A549 (cell line): ENCODE results near the gene NEAT1. TPM values are rescaled to one million over a fixed set of nuclear protein-coding genes. Genes with fewer than 3 reads are reported as not detected.

Experiments used
- CBX2 ChIP-seq: fragments of 200-600 bp; sonication (generic); IDR thresholded peaks from 2 replicates; pipeline ENCODE4 v1.6.1; 2016; ENCODE audit warnings: low read depth, mild to moderate bottlenecking, borderline replicate concordance
- CBX8 ChIP-seq: fragments of 200-600 bp; sonication (generic); IDR thresholded peaks from 2 replicates; pipeline ENCODE4 v1.6.1; 2016
- CHD4 ChIP-seq: fragments of 200-600 bp; sonication (generic); IDR thresholded peaks from 2 replicates; pipeline ENCODE4 v1.6.1; 2016; ENCODE audit warnings: antibody characterized with exemption, mild to moderate bottlenecking, borderline replicate concordance
- EP300 ChIP-seq, 2 experiments: fragments of >200 bp; sonication (Bioruptor Twin); formaldehyde crosslinking; IDR thresholded peaks; 2 replicates in 1 of 2; 3 replicates in 1 of 2; pipeline ENCODE4 v1.6.1; 2016 to 2017
- ESRRA ChIP-seq: fragments of 150-350 bp; IDR thresholded peaks from 2 replicates; pipeline ENCODE4 v1.6.1; 2014; ENCODE audit warnings: mild to moderate bottlenecking, low read length, borderline replicate concordance
- FOSB ChIP-seq: fragments of 250-450 bp; sonication (Bioruptor Pico); IDR thresholded peaks from 2 replicates; pipeline ENCODE4 v1.5.0; 2020; ENCODE audit warnings: mild to moderate bottlenecking, moderate library complexity
- FOSL2 ChIP-seq, 2 experiments: fragments of 450-650 bp in 1 of 2; fragments of >200 bp in 1 of 2; sonication (Bioruptor Twin) in 1 of 2; formaldehyde crosslinking; IDR thresholded peaks; 2 replicates each; pipeline versions ENCODE4 v1.5.0 to v1.6.1; 2016 to 2020; ENCODE audit warnings: mild to moderate bottlenecking in 1 of 2, moderate library complexity in 1 of 2
- FOXS1 ChIP-seq: fragments of 250-450 bp; sonication (Bioruptor Pico); IDR thresholded peaks from 2 replicates; pipeline ENCODE4 v1.5.0; 2020; ENCODE audit warnings: mild to moderate bottlenecking, moderate library complexity
- GATA3 ChIP-seq: IDR thresholded peaks from 2 replicates; pipeline ENCODE4 v1.6.1; 2012; ENCODE audit warnings: borderline replicate concordance
- HDAC2 ChIP-seq: fragments of 200-600 bp; sonication (generic); IDR thresholded peaks from 2 replicates; pipeline ENCODE4 v1.6.1; 2016
- HEYL ChIP-seq: fragments of 250-450 bp; sonication (Bioruptor Pico); IDR thresholded peaks from 2 replicates; pipeline ENCODE4 v1.8.0; 2021; ENCODE audit warnings: mild to moderate bottlenecking, moderate library complexity
- HOXA7 ChIP-seq: fragments of 250-450 bp; sonication (Bioruptor Pico); IDR thresholded peaks from 2 replicates; pipeline ENCODE4 v1.5.0; 2020; ENCODE audit warnings: mild to moderate bottlenecking, moderate library complexity
- JUN ChIP-seq, 2 experiments: fragments of >200 bp; sonication (Bioruptor Twin); formaldehyde crosslinking; IDR thresholded peaks; 2 replicates in 1 of 2; 3 replicates in 1 of 2; pipeline ENCODE4 v1.6.1; 2016 to 2017
- KDM1A ChIP-seq: fragments of 200-600 bp; sonication (generic); IDR thresholded peaks from 2 replicates; pipeline ENCODE4 v1.6.1; 2016; ENCODE audit warnings: low read depth, mild to moderate bottlenecking
- MAZ ChIP-seq: fragments of 150-350 bp; IDR thresholded peaks from 2 replicates; pipeline ENCODE4 v1.6.1; 2014; ENCODE audit warnings: antibody characterized with exemption, low read depth, low read length, borderline replicate concordance
- NFE2L2 ChIP-seq: fragments of 150-350 bp; conservative IDR thresholded peaks from 2 replicates; pipeline ENCODE4 v1.6.1; 2014; ENCODE audit warnings: low read length
- NPAS2 ChIP-seq: fragments of 250-450 bp; sonication (Bioruptor Pico); IDR thresholded peaks from 2 replicates; pipeline ENCODE4 v1.8.0; 2022; ENCODE audit warnings: mild to moderate bottlenecking, moderate library complexity, borderline replicate concordance
- NR3C1 ChIP-seq: fragments of >200 bp; sonication (Bioruptor Twin); formaldehyde crosslinking; IDR thresholded peaks from 3 replicates; pipeline ENCODE4 v1.6.1; 2017
- PHF8 ChIP-seq: fragments of 200-600 bp; sonication (generic); IDR thresholded peaks from 2 replicates; pipeline ENCODE4 v1.6.1; 2016; ENCODE audit warnings: low read depth, mild to moderate bottlenecking, antibody characterized with exemption, moderate library complexity, borderline replicate concordance
- POLR2AphosphoS2 ChIP-seq: conservative IDR thresholded peaks from 2 replicates; pipeline ENCODE4 v1.6.1; 2012; ENCODE audit warnings: low read length, improper control_type of control experiment, inconsistent platforms
- RAD21 ChIP-seq, 2 experiments: fragments of >200 bp in 1 of 2; sonication (Bioruptor Twin) in 1 of 2; formaldehyde crosslinking in 1 of 2; IDR thresholded peaks in 1 of 2; conservative IDR thresholded peaks in 1 of 2; 2 replicates in 1 of 2; 3 replicates in 1 of 2; pipeline ENCODE4 v1.6.1; 2012 to 2018; ENCODE audit warnings: inconsistent platforms in 1 of 2
- RCOR1 ChIP-seq: fragments of 150-350 bp; IDR thresholded peaks from 2 replicates; pipeline ENCODE4 v1.6.1; 2014; ENCODE audit warnings: antibody characterized with exemption, low read length, low read depth
- RFX5 ChIP-seq: fragments of 450-650 bp; IDR thresholded peaks from 2 replicates; pipeline ENCODE4 v1.7.1; 2014; ENCODE audit warnings: antibody characterized with exemption, mild to moderate bottlenecking, moderate library complexity
- RNF2 ChIP-seq: fragments of 200-600 bp; sonication (generic); IDR thresholded peaks from 2 replicates; pipeline ENCODE4 v1.6.1; 2016; ENCODE audit warnings: low read depth, mild to moderate bottlenecking, antibody characterized with exemption, moderate library complexity, borderline replicate concordance
- SMC3 ChIP-seq: fragments of >200 bp; sonication (Bioruptor Twin); formaldehyde crosslinking; IDR thresholded peaks from 3 replicates; pipeline ENCODE4 v1.6.1; 2018; ENCODE audit warnings: inconsistent platforms
- TFCP2L1 ChIP-seq: fragments of 250-450 bp; sonication (Bioruptor Pico); IDR thresholded peaks from 2 replicates; pipeline ENCODE4 v1.5.0; 2021; ENCODE audit warnings: mild to moderate bottlenecking
- ZFP36 ChIP-seq: fragments of 450-650 bp; IDR thresholded peaks from 2 replicates; pipeline ENCODE4 v1.6.1; 2014; ENCODE audit warnings: borderline replicate concordance; ENCODE audit not compliant: partially characterized antibody
- ZNF302 ChIP-seq: fragments of 250-450 bp; sonication (Bioruptor Pico); IDR thresholded peaks from 2 replicates; pipeline ENCODE4 v1.9.0; 2021; ENCODE audit warnings: inconsistent platforms, mild to moderate bottlenecking, moderate library complexity
- ZSCAN20 ChIP-seq: fragments of 250-450 bp; sonication (Bioruptor Pico); IDR thresholded peaks from 2 replicates; pipeline ENCODE4 v1.8.0; 2022; ENCODE audit warnings: mild to moderate bottlenecking, moderate library complexity
- polyA plus RNA-seq, 4 experiments: library from polyadenylated mRNA; depleted of rRNA in 3 of 4; stranded (reverse); fragments of >200 nt; fragmentation: RNase III in 1 of 4; extraction: RNeasy Plus Mini Kit Qiagen cat#74134 plus additional on column Dnase treatment in 1 of 4; gene quantifications; 2 replicates in 3 of 4; 3 replicates in 1 of 4; pipeline ENCODE4 v1.2.3, GENCODE V29; 2011 to 2017
- TF ChIP-seq, protein P1 (sequence below): IDR thresholded peaks from 2 replicates; pipeline ENCODE4 v1.6.1; 2012
- TF ChIP-seq, protein P2 (sequence below): fragments of 450-650 bp; IDR thresholded peaks from 2 replicates; pipeline ENCODE4 v1.6.1; 2014; ENCODE audit warnings: antibody characterized with exemption
- TF ChIP-seq, protein P3 (sequence below): fragments of 150-350 bp; IDR thresholded peaks from 2 replicates; pipeline ENCODE4 v1.6.1; 2014; ENCODE audit warnings: low read depth, mild to moderate bottlenecking, low read length
- TF ChIP-seq, protein P4 (sequence below): fragments of >200 bp; sonication (Bioruptor Twin); formaldehyde crosslinking; IDR thresholded peaks from 2 replicates; pipeline ENCODE4 v1.6.1; 2016
- TF ChIP-seq, protein P5 (sequence below): fragments of 250-450 bp; sonication (Bioruptor Pico); IDR thresholded peaks from 2 replicates; pipeline ENCODE4 v1.5.0; 2020; ENCODE audit warnings: low read depth, mild to moderate bottlenecking, moderate library complexity
- TF ChIP-seq, protein P6 (sequence below): IDR thresholded peaks from 2 replicates; pipeline ENCODE4 v1.6.1; 2012; ENCODE audit warnings: low read depth, borderline replicate concordance
- TF ChIP-seq, protein P7 (sequence below): fragments of >200 bp; sonication (Bioruptor Twin); formaldehyde crosslinking; IDR thresholded peaks from 3 replicates; pipeline ENCODE4 v1.5.1; 2016

The NEAT1 gene
- polyA plus RNA-seq, 2 of the 4 experiments (the other 2 are of a cell fraction), result 314 to 1,223 TPM

DNA sequence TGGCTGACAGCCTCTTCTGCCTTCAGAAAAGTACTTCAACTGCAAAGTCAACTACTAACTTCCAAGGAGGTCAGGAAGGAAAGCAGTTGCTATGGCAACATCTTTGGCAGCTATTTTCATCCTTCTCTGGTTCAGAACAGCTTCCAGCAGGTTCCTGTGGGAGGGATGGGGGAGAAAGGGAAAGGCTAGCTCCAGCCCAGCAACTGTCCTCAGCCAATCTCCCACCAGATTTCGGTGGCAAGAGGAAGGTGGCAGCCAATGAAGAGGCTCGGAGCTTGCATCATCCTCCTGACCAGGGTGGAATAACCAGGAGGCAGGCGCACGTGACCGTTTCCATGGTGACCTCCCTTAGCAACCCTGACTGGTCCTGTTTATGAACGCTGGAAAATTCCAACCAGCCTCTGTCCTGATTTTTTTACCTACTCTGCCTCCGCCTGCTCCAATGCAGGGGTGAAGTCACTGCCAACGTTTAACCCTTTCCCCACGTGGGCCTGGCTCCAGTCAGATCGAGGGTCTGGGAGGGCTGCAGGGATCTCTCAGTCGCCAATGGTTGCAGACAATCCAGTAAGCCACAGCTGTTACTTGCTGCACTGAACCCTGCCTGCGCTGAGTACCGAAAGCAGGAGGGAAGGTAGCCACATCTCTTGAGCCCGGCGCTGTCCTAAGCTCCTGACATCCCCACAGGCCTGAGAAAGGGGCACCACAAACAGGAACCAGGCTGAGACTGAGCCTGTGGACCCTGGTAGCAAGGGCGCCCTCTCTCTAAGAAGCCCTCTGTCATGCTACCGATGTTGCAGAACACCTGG lies 65.1 kb downstream of the NEAT1 start (continued):
- TF ChIP-seq, protein P1, sequence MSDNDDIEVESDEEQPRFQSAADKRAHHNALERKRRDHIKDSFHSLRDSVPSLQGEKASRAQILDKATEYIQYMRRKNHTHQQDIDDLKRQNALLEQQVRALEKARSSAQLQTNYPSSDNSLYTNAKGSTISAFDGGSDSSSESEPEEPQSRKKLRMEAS, result peak; percentile 83
- no peak for TF ChIP-seq KDM1A
- no peak for TF ChIP-seq FOSB (CRISPR knock-in tag)
- TF ChIP-seq RFX5, result peak; percentile 96
- TF ChIP-seq SMC3, result no peak
- no peak for TF ChIP-seq TFCP2L1 (CRISPR knock-in tag)
- no peak for TF ChIP-seq ZSCAN20
- TF ChIP-seq FOSL2 (IDR thresholded peaks at IDR 0.05), result no peak
- peak; percentile 58; the same call in 1 of the 2 replicates for TF ChIP-seq FOSL2 (CRISPR knock-in tag; IDR thresholded peaks at IDR 0.05)
- no peak for TF ChIP-seq NR3C1
- no peak for TF ChIP-seq HOXA7 (CRISPR knock-in tag)
- TF ChIP-seq CBX2, result no peak
- TF ChIP-seq GATA3, result no peak
- TF ChIP-seq ESRRA, result no peak
- no peak for TF ChIP-seq HDAC2
- no peak for TF ChIP-seq ZNF302 (CRISPR knock-in tag)
- peak; percentile 85; the same call in 1 of the 2 replicates for TF ChIP-seq RCOR1
- TF ChIP-seq, protein P2, sequence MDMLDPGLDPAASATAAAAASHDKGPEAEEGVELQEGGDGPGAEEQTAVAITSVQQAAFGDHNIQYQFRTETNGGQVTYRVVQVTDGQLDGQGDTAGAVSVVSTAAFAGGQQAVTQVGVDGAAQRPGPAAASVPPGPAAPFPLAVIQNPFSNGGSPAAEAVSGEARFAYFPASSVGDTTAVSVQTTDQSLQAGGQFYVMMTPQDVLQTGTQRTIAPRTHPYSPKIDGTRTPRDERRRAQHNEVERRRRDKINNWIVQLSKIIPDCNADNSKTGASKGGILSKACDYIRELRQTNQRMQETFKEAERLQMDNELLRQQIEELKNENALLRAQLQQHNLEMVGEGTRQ, result peak; percentile 98
- TF ChIP-seq POLR2AphosphoS2, result no peak
- no peak for TF ChIP-seq MAZ
- no peak for TF ChIP-seq CBX8
- TF ChIP-seq HEYL, result no peak
- TF ChIP-seq, protein P3, sequence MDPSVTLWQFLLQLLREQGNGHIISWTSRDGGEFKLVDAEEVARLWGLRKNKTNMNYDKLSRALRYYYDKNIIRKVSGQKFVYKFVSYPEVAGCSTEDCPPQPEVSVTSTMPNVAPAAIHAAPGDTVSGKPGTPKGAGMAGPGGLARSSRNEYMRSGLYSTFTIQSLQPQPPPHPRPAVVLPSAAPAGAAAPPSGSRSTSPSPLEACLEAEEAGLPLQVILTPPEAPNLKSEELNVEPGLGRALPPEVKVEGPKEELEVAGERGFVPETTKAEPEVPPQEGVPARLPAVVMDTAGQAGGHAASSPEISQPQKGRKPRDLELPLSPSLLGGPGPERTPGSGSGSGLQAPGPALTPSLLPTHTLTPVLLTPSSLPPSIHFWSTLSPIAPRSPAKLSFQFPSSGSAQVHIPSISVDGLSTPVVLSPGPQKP, result no peak
- TF ChIP-seq, protein P4, sequence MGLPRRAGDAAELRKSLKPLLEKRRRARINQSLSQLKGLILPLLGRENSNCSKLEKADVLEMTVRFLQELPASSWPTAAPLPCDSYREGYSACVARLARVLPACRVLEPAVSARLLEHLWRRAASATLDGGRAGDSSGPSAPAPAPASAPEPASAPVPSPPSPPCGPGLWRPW, result no peak
- TF ChIP-seq EP300 (IDR thresholded peaks at IDR 0.05), result peak in 1 of 2 experiments; percentile 51; a peak in 2 of 5 replicates
- TF ChIP-seq CHD4, result no peak
- TF ChIP-seq ZFP36, result no peak
- no peak for TF ChIP-seq PHF8
- TF ChIP-seq RNF2, result no peak
- no peak for TF ChIP-seq RAD21 (conservative IDR thresholded peaks at IDR 0.05 in 1 of 2, IDR thresholded peaks at IDR 0.05 in 1 of 2)
- TF ChIP-seq FOXS1 (CRISPR knock-in tag), result no peak
- no peak for TF ChIP-seq NFE2L2
- TF ChIP-seq, protein P5, sequence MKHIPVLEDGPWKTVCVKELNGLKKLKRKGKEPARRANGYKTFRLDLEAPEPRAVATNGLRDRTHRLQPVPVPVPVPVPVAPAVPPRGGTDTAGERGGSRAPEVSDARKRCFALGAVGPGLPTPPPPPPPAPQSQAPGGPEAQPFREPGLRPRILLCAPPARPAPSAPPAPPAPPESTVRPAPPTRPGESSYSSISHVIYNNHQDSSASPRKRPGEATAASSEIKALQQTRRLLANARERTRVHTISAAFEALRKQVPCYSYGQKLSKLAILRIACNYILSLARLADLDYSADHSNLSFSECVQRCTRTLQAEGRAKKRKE (CRISPR knock-in tag), result 0 out of 2 replicates have a peak, but pooled peaks have one; percentile 30
- TF ChIP-seq, protein P6, sequence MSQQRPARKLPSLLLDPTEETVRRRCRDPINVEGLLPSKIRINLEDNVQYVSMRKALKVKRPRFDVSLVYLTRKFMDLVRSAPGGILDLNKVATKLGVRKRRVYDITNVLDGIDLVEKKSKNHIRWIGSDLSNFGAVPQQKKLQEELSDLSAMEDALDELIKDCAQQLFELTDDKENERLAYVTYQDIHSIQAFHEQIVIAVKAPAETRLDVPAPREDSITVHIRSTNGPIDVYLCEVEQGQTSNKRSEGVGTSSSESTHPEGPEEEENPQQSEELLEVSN, result 0 out of 2 replicates have a peak, but pooled peaks have one; percentile 42
- no peak; the same call in 1 of the 2 replicates for TF ChIP-seq NPAS2 (CRISPR knock-in tag)
- TF ChIP-seq JUN (IDR thresholded peaks at IDR 0.05), result peak in 1 of 2 experiments; percentile 29; a peak in 3 of 5 replicates
- TF ChIP-seq, protein P7, sequence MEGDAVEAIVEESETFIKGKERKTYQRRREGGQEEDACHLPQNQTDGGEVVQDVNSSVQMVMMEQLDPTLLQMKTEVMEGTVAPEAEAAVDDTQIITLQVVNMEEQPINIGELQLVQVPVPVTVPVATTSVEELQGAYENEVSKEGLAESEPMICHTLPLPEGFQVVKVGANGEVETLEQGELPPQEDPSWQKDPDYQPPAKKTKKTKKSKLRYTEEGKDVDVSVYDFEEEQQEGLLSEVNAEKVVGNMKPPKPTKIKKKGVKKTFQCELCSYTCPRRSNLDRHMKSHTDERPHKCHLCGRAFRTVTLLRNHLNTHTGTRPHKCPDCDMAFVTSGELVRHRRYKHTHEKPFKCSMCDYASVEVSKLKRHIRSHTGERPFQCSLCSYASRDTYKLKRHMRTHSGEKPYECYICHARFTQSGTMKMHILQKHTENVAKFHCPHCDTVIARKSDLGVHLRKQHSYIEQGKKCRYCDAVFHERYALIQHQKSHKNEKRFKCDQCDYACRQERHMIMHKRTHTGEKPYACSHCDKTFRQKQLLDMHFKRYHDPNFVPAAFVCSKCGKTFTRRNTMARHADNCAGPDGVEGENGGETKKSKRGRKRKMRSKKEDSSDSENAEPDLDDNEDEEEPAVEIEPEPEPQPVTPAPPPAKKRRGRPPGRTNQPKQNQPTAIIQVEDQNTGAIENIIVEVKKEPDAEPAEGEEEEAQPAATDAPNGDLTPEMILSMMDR, result no peak
